GM20431 (cell line): Measurements from ENCODE around the gene TNS3.

Experiments
- in situ Hi-C: fragments of 300-500 bp; cut with MseI, MboI; formaldehyde crosslinking; loops from one replicate; pipeline ENCODE4 v1.15.0; 2020; ENCODE audit warnings: low sequenced_read_pairs; ENCODE audit not compliant: unreplicated experiment

TNS3 gene

GRCh38 chr7:47329320-47329926 lies 252.5 kb downstream of the TNS3 start:
- in situ Hi-C loops, result no loop called here

DNA sequence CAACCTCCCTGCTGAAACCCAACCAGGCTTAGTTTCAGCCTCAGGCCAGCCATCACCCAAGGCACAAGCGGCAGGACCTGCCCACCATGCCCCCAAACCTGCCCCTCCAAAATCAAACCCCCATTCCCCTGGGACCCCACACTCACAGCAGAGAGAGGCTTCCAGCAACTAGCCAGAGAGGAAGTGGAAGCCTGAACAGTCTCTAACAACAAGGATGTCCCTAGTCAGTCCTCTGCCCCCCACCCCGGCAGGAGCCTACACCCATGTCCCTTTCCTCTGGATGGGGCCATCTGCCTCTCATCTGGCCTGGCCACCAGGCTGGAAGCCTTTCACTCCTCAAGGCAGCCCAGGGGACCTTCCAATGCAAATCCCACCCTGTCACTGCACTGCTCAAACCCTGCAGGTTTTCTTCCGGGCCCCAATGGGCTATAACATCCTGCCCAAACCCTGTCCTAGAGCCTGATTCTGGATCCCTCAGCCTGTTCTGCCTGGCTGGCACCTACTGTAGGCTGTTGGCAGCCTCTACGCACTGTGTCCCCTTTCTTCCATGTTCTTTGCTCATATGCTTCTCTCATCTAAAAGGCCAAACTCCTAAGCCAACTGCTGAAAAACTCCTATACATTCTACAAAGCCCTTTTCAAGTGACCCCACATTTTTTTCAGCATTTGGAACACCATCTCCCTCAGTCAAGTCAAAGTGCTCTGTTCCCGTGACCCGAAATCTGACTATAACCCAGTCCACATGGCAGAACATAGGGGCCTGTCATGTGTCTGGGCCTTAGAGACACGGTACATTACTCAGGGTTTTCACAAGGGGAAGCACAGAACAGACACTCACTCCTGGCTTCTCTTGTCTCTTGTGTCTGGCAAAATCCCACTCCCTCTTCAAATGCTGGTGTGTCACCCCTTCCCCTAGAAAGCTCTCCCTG lies 253.3 kb downstream of the TNS3 start:
- in situ Hi-C loops, result no loop called here

DNA sequence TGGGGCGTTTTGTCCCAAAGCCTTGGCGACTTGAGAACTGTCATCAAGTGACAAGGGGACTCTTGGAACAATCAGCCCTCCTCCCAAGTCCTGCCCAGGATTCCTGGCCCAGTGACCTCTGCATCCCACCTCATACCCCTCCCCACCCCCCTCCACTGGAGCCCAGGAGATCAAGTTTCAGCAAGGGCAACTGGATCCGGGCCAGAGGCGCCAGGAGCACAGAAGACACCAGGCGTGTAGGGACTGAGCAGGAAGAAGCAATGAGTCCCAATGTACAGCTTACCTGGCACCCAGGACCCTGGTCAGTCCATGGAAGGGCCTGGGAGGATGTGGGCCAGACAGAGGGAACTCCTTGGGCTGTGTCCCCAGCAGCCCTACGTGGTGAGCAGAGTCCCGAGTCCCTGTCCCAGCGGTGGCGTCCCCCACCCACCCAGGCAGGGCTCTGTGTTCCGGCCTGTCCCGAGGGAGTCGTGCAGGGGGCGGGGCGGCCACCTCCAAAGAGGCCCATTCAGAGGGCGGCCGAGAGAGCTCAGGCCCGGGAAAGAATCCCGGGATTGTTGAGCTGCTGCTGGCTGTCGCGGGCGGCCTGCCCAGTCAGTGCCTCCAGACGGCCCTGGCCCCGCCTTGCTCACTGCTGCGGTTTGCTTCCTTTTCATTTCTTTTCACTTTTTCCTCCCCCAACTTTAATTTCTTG lies 254.1 kb downstream of the TNS3 start:
- in situ Hi-C loops, result no loop called here

- in situ Hi-C loops, result no loop called here
Observed at GRCh38 chr7:47327346-47327697, 254.6 kb downstream of the TNS3 start.

GRCh38 chr7:47326808-47327207 lies 255.1 kb downstream of the TNS3 start:
- in situ Hi-C loops, result no loop called here

- in situ Hi-C loops, result no loop called here
Observed at GRCh38 chr7:47326220-47326619, 255.7 kb downstream of the TNS3 start.

DNA sequence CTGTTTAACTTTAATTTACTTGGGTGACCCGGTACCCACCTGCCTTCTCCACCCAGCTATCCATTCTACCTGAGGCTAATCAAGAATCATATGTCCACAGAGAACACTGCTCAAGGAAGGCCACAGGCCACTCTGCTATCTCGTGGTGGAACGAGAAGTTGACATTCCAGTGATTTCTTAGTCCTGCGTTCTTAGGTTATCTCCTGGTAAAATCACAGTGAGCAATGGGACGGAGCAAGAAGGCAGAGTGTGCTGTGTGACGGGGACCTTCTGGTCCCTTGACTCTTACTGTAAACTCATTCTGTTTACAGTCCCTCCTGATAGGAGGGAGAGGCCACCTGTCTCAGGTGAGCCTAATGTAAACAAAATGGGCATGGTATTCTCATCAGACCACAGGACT lies 256.6 kb downstream of the TNS3 start:
- in situ Hi-C loops, result no loop called here

- in situ Hi-C loops, result no loop called here
Observed at GRCh38 chr7:47323904-47324303, 258.0 kb downstream of the TNS3 start.

DNA sequence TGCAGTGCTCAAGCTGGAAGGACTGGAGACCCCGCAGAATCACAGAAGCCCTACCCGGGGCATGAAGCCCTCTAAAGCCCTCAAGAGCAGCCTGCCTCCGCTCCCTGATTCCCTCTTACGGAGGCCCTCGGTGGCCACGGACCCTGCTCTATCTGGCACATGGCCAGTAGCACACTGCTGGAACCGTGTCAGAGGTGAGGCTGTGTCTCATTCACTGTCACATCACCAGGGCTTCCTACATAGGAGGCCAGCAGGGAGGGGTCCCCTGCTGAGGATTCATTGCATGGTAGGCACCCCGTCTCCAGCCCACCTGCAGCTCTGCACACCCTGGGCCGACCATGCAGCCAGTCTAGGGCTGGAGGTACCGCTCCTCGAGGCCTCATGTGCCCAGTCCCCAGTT lies 259.2 kb downstream of the TNS3 start:
- in situ Hi-C loops, result no loop called here

GRCh38 chr7:47320296-47320695 lies 261.6 kb downstream of the TNS3 start:
- in situ Hi-C loops, result no loop called here

GRCh38 chr7:47318395-47319182 lies 263.3 kb downstream of the TNS3 start:
- in situ Hi-C loops, result no loop called here

DNA sequence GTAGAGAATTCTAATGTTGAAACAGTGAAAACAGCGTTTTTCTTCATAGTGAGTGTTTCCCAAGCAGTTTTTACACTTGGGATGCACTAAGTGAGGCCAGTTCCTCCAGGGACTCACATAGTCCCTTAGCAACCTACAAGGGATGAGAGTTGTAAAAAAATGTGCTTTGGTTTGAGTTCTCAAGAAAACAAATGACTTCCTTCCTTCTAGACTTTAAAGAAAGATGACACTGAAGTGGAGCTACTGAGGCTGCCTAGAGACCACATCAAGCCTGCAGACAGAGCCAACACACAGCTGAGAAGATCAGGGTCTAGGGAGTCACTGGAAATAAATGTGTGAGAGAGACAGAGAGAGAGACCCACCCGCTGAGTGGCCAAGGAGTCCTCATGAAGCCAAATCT lies 264.4 kb downstream of the TNS3 start:
- in situ Hi-C loops, result no loop called here

DNA sequence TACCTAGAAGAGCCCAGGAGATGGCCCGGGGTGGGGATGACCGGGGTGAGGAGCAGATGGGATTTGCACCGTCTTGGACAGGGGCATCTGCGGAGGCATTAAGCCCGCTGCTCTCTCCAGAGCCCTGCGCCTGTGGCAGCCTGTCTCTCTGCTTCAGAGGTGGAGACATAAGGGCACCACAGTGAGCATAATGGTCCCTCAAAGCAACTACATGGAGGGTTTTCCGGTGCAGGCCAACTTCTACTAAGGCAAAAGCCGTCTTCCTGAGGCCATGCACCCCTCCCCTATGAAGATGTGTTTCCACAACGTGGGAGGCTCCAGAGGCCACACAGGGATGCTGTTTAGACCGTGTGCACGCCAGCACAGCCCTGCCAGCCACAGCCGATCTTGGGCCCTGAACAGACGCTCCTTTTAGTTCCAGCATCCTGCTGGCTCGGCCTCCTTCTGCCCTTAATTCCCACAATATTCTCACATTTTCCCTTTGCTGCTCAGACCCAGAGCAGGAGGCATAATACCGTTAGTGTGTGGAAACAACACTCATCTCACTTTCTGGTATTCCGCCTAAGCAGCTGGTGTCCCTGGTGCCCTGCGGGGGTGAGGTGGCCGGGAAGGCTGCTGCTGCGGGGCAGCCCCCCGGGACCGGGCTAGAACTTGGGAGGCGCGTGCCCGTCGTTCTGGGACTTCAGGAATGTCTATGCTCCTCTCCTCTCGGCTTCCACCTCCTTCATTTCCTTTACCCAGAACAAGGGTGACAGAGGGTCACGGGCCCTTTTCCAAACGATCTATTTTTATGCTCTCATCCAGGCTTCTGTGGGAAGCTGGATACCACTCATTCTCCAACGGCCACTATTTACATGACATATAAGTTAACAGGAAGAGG lies 266.9 kb downstream of the TNS3 start:
- in situ Hi-C loops, result no loop called here

DNA sequence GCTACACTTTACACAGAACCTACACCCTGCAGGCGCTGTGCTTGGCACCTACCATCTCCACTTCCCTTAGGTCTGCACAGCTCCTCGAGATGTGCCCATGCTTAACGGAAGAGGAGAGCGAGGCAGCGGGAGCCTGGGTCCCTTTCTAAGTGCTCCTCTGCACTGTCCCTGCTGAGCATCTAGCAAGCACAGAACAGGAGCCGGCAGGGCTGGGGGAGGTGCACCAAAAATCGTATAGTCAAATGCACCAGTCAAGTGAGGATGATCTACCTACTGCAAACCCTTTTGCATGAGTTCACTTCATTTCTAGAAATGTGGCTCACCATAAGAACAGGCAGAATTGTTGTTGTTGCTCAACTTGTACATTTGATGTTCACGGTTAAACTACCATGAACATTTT lies 267.7 kb downstream of the TNS3 start:
- in situ Hi-C loops, result no loop called here

DNA sequence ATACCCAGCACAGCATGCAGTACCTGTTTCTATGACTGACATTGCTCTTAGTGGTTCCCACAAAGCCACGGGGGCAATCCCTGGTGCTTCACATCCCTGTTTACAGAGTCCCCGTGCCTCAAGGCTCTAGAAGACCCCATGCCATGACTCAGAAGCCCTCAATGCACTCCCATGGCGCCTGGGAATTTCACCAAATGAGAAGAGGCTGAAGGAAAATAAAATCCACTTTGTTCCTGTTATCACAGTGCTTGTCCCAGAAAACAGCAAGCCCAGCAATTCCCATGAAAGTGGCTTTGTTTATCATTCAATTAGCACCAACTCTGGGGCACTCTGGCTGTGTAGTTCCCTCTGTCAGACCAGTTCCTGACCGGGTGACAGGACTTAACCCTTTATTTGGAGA lies 268.3 kb downstream of the TNS3 start:
- in situ Hi-C loops, result no loop called here

DNA sequence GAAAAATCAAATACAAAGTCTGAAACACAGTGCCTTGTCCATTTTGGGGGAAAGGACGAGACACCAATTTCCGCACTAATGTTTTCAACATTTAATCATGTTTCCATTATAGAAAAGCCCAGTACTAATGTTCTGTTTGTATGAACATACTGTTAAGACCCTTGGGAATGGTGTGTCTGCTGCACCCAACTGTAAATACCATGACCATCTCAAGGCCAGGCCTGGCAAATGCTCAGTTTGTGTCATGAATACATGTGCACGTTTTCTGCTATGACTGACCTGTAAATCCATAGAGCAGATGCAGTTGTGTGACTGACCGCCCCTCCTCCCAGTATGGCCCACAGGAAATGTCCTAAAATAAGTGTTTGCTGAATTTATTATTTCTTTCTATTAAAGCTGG lies 270.0 kb downstream of the TNS3 start:
- in situ Hi-C loops, result no loop called here

- in situ Hi-C loops, result no loop called here
Observed at GRCh38 chr7:47310020-47310419, 271.9 kb downstream of the TNS3 start.

- in situ Hi-C loops, result no loop called here
Observed at GRCh38 chr7:47308808-47309207, 273.1 kb downstream of the TNS3 start.

GRCh38 chr7:47307311-47307710 lies 274.6 kb downstream of the TNS3 start:
- in situ Hi-C loops, result no loop called here
